SU-DHL-6 (cell line): ENCODE results near the gene CLECL1.

ENCODE experiments used
- H2AFZ ChIP-seq: fragments of 200-600 bp; sonication (generic); 2 replicates; pipeline ENCODE4 v1.6.1; 2014; ENCODE audit warnings: low read depth, mild to moderate bottlenecking, moderate library complexity, mixed read lengths, antibody characterized with exemption, low read length; ENCODE audit not compliant: severe bottlenecking
- H3F3A ChIP-seq: fragments of 200-600 bp; shearing (Covaris generic); 2 replicates; pipeline ENCODE4 v1.6.0; 2016; ENCODE audit warnings: antibody characterized with exemption, mild to moderate bottlenecking; ENCODE audit not compliant: insufficient read depth
- H3K27ac ChIP-seq: fragments of 200-600 bp; sonication (generic); 2 replicates; pipeline ENCODE4 v1.5.1; 2016; ENCODE audit warnings: low read depth, mild to moderate bottlenecking, low read length, moderate library complexity, mixed read lengths
- H3K27me3 ChIP-seq: fragments of 200-600 bp; sonication (generic), shearing (Covaris generic); 2 replicates; pipeline ENCODE4 v1.6.0; 2014; ENCODE audit warnings: mild to moderate bottlenecking, low read length
- H3K36me3 ChIP-seq: fragments of 200-600 bp; sonication (generic); 2 replicates; pipeline ENCODE4 v1.6.1; 2014; ENCODE audit warnings: mild to moderate bottlenecking, low read length, mixed read lengths
- H3K4me2 ChIP-seq: fragments of 300-600, 200-600 bp; shearing (Covaris generic), sonication (generic); 2 replicates; pipeline ENCODE4 v1.6.0; 2014; ENCODE audit warnings: low read length, low read depth, mild to moderate bottlenecking; ENCODE audit not compliant: poor library complexity, severe bottlenecking
- H3K4me3 ChIP-seq: fragments of 200-600 bp; sonication (generic); 2 replicates; pipeline ENCODE4 v1.5.1; 2014; ENCODE audit warnings: antibody characterized with exemption, low read length, mild to moderate bottlenecking, mixed read lengths; ENCODE audit not compliant: insufficient read depth, poor library complexity, severe bottlenecking
- H3K79me2 ChIP-seq: fragments of 200-600 bp; sonication (generic); 2 replicates; pipeline ENCODE4 v1.6.1; 2014; ENCODE audit warnings: mild to moderate bottlenecking, low read length, moderate library complexity; ENCODE audit not compliant: insufficient read depth
- H3K9ac ChIP-seq: fragments of 200-600 bp; sonication (generic); 2 replicates; pipeline ENCODE4 v1.7.0; 2014; ENCODE audit warnings: mild to moderate bottlenecking, low read length
- H3K9me2 ChIP-seq: fragments of 200-600 bp; sonication (generic); replicated peaks from 2 replicates; pipeline ENCODE4 v1.6.1; 2014; ENCODE audit warnings: low read length; ENCODE audit not compliant: insufficient read depth
- H3K9me3 ChIP-seq: fragments of 200-600 bp; sonication (generic); 2 replicates; pipeline ENCODE4 v1.6.1; 2014; ENCODE audit warnings: low read length, mixed read lengths; ENCODE audit not compliant: insufficient read depth
- H4K20me1 ChIP-seq: fragments of 200-600 bp; sonication (generic); 2 replicates; pipeline ENCODE4 v1.6.1; 2014; ENCODE audit warnings: low read depth, mild to moderate bottlenecking, antibody characterized with exemption, low read length, moderate library complexity, mixed read lengths
- CTCF ChIP-seq: fragments of 200-600 bp; sonication (generic); IDR thresholded peaks from one replicate; pipeline ENCODE4 v1.5.1; 2017; ENCODE audit warnings: antibody characterized with exemption, mild to moderate bottlenecking, low read length, moderate library complexity; ENCODE audit not compliant: insufficient read depth, poor library complexity, severe bottlenecking
- EZH2phosphoT487 ChIP-seq: fragments of 200-600 bp; sonication (generic), shearing (Covaris generic); conservative IDR thresholded peaks from 2 replicates; pipeline ENCODE4 v1.6.1; 2018; ENCODE audit warnings: mild to moderate bottlenecking, antibody characterized with exemption, low read length, moderate library complexity, mixed read lengths

The CLECL1 gene

DNA sequence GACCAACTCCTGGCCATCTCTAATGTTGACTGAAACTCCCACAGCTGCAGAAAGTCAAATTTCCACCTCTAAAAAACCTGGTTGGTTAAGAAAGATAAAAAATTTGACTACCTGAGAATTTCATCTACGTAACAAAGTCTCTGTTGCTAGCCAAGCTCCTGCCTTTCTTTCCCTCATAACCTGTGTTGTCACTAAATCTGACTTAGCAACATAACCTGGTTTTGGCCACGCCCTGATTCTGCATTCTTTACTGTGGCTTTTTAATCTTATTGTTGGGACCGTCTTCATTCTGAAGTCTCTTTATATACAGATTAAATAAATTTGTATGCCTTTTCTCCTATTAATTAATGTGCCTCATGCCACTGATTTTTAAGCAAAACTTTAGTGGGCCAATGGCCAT, 43.9 kb upstream of the CLECL1 start:
- no peak overlapping the region for H3K9ac ChIP-seq
- H3K79me2 ChIP-seq, result no peaks in the 10 kb centered on the region
- H3K9me3 ChIP-seq, result no peaks in the 10 kb centered on the region
- H3K4me2 ChIP-seq, result no peak overlapping the region
- H4K20me1 ChIP-seq, result no peaks in the 10 kb centered on the region
- TF ChIP-seq CTCF (no peak), EZH2phosphoT487 (no peak)
- no peaks in the 10 kb centered on the region for H3K27me3 ChIP-seq
- no peaks in the 10 kb centered on the region for H3F3A ChIP-seq
- H3K9me2 ChIP-seq, result no peaks in the 10 kb centered on the region
- H3K36me3 ChIP-seq, result no peaks in the 10 kb centered on the region
- H3K27ac ChIP-seq, result no peak overlapping the region
- no peak overlapping the region for H2AFZ ChIP-seq
- H3K4me3 ChIP-seq, result no peak overlapping the region

GRCh38 chr12:9773216-9773877, 40.5 kb upstream of the CLECL1 start:
- H3K4me2 ChIP-seq, result no peak overlapping the region
- no peak overlapping the region for H3K27ac ChIP-seq
- no peaks in the 10 kb centered on the region for H3K36me3 ChIP-seq
- H3K9me3 ChIP-seq, result no peaks in the 10 kb centered on the region
- no peaks in the 10 kb centered on the region for H4K20me1 ChIP-seq
- H3K9me2 ChIP-seq, result no peaks in the 10 kb centered on the region
- H2AFZ ChIP-seq, result no peak overlapping the region
- H3K27me3 ChIP-seq, result no peaks in the 10 kb centered on the region
- TF ChIP-seq EZH2phosphoT487 (no peak), CTCF (no peak)
- no peak overlapping the region for H3K4me3 ChIP-seq
- H3F3A ChIP-seq, result no peaks in the 10 kb centered on the region
- H3K9ac ChIP-seq, result no peak overlapping the region
- H3K79me2 ChIP-seq, result no peaks in the 10 kb centered on the region

DNA sequence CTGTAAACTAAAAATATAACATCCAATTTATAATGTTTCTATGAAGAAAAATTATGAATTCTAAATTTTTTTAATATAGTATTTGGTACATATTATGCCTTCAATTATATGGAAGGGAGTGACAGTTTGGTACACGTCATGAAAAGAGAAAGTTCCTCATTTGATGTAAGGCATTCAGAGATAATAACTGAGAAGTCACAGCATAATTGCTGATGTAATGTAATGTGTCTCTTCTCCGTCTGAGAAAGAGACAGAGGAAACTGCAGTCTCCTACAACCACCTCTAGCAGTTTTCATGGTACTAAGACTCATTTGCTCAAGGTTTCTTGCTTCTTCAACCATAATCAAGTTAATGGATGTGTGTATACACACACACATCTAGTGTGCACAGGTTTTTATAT, 30.1 kb upstream of the CLECL1 start:
- Histone ChIP-seq H3K9me2 (no peaks in the 10 kb centered on the region), H4K20me1 (no peaks in the 10 kb centered on the region), H3K4me2 (no peak overlapping the region), H3K79me2 (no peaks in the 10 kb centered on the region), H3K36me3 (no peaks in the 10 kb centered on the region), H3K9ac (no peak overlapping the region), H2AFZ (no peak overlapping the region), H3K27ac (no peak overlapping the region), H3K9me3 (no peaks in the 10 kb centered on the region), H3K4me3 (no peak overlapping the region), H3K27me3 (no peaks in the 10 kb centered on the region), H3F3A (peaks cover 13% of the 10 kb centered on the region)
- no peak for TF ChIP-seq EZH2phosphoT487
- TF ChIP-seq CTCF, result no peak

DNA sequence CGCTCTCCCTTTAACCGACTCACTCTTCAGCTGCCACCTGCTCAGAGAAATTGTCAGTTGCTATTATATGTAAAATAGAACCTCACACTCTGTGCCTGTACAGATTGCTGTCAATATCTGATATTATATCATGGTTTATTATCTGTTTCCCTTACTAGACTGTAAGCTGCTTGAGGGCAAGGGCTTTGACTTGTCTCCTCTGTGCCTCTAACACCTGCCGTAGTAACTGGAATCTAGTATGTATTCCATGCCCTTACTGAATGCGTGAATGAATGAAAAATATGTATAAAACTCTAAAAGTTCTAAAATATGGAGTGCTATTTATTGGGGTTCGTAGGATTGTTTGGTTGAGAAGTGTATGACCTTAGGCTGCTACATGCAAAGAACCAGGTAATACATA, 29.5 kb upstream of the CLECL1 start:
- H4K20me1 ChIP-seq, result no peaks in the 10 kb centered on the region
- no peaks in the 10 kb centered on the region for H3K9me3 ChIP-seq
- H2AFZ ChIP-seq, result no peak overlapping the region
- peaks cover 13% of the 10 kb centered on the region for H3F3A ChIP-seq
- no peak overlapping the region for H3K27ac ChIP-seq
- H3K9me2 ChIP-seq, result no peaks in the 10 kb centered on the region
- H3K4me3 ChIP-seq, result no peak overlapping the region
- H3K9ac ChIP-seq, result no peak overlapping the region
- no peaks in the 10 kb centered on the region for H3K27me3 ChIP-seq
- H3K4me2 ChIP-seq, result no peak overlapping the region
- no peaks in the 10 kb centered on the region for H3K36me3 ChIP-seq
- TF ChIP-seq CTCF (no peak), EZH2phosphoT487 (no peak)
- no peaks in the 10 kb centered on the region for H3K79me2 ChIP-seq
